WTC11 (cell line): ENCODE results near the gene MRPL55. TPM values are rescaled to one million over a fixed set of nuclear protein-coding genes. Genes with fewer than 3 reads are reported as not detected.
A peak's percentile ranks its signal among the peaks of the same experiment; 100 is the strongest.

Experiments used
- ATAC-seq: fragments of 200-7000 bp; cut with Tn5 transposase; 2 replicates; pipeline ENCODE4 v1.10.0; 2021; ENCODE audit warnings: mild to moderate bottlenecking, moderate library complexity
- CTCF ChIA-PET: fragments of 300-600 bp; sonication (Branson Sonifier 250); formaldehyde crosslinking; loops from one replicate; lab custom pipeline; 2021; ENCODE audit warnings: antibody characterized with exemption; lab: Charles Lee
- POLR2A ChIA-PET: fragments of 350-600 bp; sonication (Branson Sonifier 250); formaldehyde crosslinking; loops from one replicate; lab custom pipeline; 2021; ENCODE audit warnings: antibody characterized with exemption; lab: Charles Lee
- DNase-seq: peaks from one replicate; pipeline ENCODE4 v3.0.0; 2021; ENCODE audit warnings: low spot score
- H3K27ac Mint-ChIP-seq: 2 replicates; pipeline ENCODE4 v1.8.0; 2021; ENCODE audit warnings: mixed read lengths
- H3K27me3 Mint-ChIP-seq: 2 replicates; pipeline ENCODE4 v1.8.0; 2021; ENCODE audit warnings: low read depth, mild to moderate bottlenecking, moderate library complexity, mixed read lengths
- H3K36me3 Mint-ChIP-seq: 2 replicates; pipeline ENCODE4 v1.8.0; 2021; ENCODE audit warnings: mixed read lengths
- H3K4me1 Mint-ChIP-seq: 2 replicates; pipeline ENCODE4 v1.8.0; 2022; ENCODE audit warnings: mixed read lengths
- H3K4me3 Mint-ChIP-seq: 2 replicates; pipeline ENCODE4 v1.8.0; 2021; ENCODE audit warnings: mild to moderate bottlenecking, moderate library complexity, mixed read lengths
- H3K9me3 Mint-ChIP-seq: 2 replicates; pipeline ENCODE4 v1.8.0; 2021; ENCODE audit warnings: mixed read lengths
- AR ChIP-seq: fragments of 250-450 bp; sonication (Bioruptor Pico); IDR thresholded peaks from 2 replicates; pipeline ENCODE4 v1.9.0; 2021; ENCODE audit warnings: mild to moderate bottlenecking
- CREM ChIP-seq: sonication (generic); formaldehyde crosslinking; IDR thresholded peaks from 2 replicates; pipeline ENCODE4 v1.8.1; 2022; ENCODE audit warnings: mild to moderate bottlenecking, missing genetic modification reagents, moderate library complexity
- ETV6 ChIP-seq: sonication (generic); formaldehyde crosslinking; IDR thresholded peaks from 2 replicates; pipeline ENCODE4 v1.8.1; 2022; ENCODE audit warnings: mild to moderate bottlenecking, missing genetic modification reagents
- HMGA2 ChIP-seq: fragments of 250-450 bp; sonication (Bioruptor Pico); IDR thresholded peaks from 2 replicates; pipeline ENCODE4 v1.4.0; 2021; ENCODE audit warnings: mild to moderate bottlenecking, moderate library complexity
- HMGXB4 ChIP-seq: sonication (generic); formaldehyde crosslinking; IDR thresholded peaks from 2 replicates; pipeline ENCODE4 v1.8.1; 2023; ENCODE audit warnings: mild to moderate bottlenecking, moderate library complexity, missing genetic modification reagents
- IRF2 ChIP-seq: sonication (generic); formaldehyde crosslinking; IDR thresholded peaks from 2 replicates; pipeline ENCODE4 v1.8.0; 2022; ENCODE audit warnings: low read depth, missing genetic modification reagents, borderline replicate concordance
- NFE2L1 ChIP-seq: sonication (generic); formaldehyde crosslinking; IDR thresholded peaks from 2 replicates; pipeline ENCODE4 v1.8.1; 2023; ENCODE audit warnings: missing genetic modification reagents
- NFYB ChIP-seq: sonication (generic); formaldehyde crosslinking; conservative IDR thresholded peaks from 2 replicates; pipeline ENCODE4 v1.8.0; 2022; ENCODE audit warnings: low read depth, missing genetic modification reagents
- NR3C1 ChIP-seq: sonication (generic); formaldehyde crosslinking; conservative IDR thresholded peaks from 2 replicates; pipeline ENCODE4 v1.8.1; 2023; ENCODE audit warnings: low read depth, mild to moderate bottlenecking, missing genetic modification reagents
- STAT6 ChIP-seq: sonication (generic); formaldehyde crosslinking; conservative IDR thresholded peaks from 2 replicates; pipeline ENCODE4 v1.8.1; 2023; ENCODE audit warnings: mild to moderate bottlenecking, low read depth, missing genetic modification reagents, moderate library complexity
- TEAD1 ChIP-seq: sonication (generic); formaldehyde crosslinking; IDR thresholded peaks from 2 replicates; pipeline ENCODE4 v1.8.0; 2022; ENCODE audit warnings: mild to moderate bottlenecking, missing genetic modification reagents
- TEAD4 ChIP-seq: sonication (generic); formaldehyde crosslinking; IDR thresholded peaks from 2 replicates; pipeline ENCODE4 v1.8.0; 2022; ENCODE audit warnings: mild to moderate bottlenecking, missing genetic modification reagents
- TP53 ChIP-seq: sonication (generic); formaldehyde crosslinking; IDR thresholded peaks from 2 replicates; pipeline ENCODE4 v1.8.1; 2023; ENCODE audit warnings: mild to moderate bottlenecking, missing genetic modification reagents
- USF1 ChIP-seq: sonication (generic); formaldehyde crosslinking; IDR thresholded peaks from 2 replicates; pipeline ENCODE4 v1.8.0; 2022; ENCODE audit warnings: mild to moderate bottlenecking, missing genetic modification reagents
- ZMAT4 ChIP-seq: fragments of 250-450 bp; sonication (Bioruptor Pico); IDR thresholded peaks from 2 replicates; pipeline ENCODE4 v1.9.0; 2021; ENCODE audit warnings: mild to moderate bottlenecking
- ZNF121 ChIP-seq: sonication (generic); formaldehyde crosslinking; IDR thresholded peaks from 2 replicates; pipeline ENCODE4 v1.8.0; 2023; ENCODE audit warnings: missing genetic modification reagents
- ZNF138 ChIP-seq: sonication (generic); formaldehyde crosslinking; conservative IDR thresholded peaks from 2 replicates; pipeline ENCODE4 v1.8.1; 2022; ENCODE audit warnings: mild to moderate bottlenecking, moderate library complexity, missing genetic modification reagents
- ZNF219 ChIP-seq: sonication (generic); formaldehyde crosslinking; IDR thresholded peaks from 2 replicates; pipeline ENCODE4 v1.8.0; 2023; ENCODE audit warnings: missing genetic modification reagents, mild to moderate bottlenecking, borderline replicate concordance
- ZNF396 ChIP-seq: fragments of 250-450 bp; sonication (Bioruptor Pico); IDR thresholded peaks from 2 replicates; pipeline ENCODE4 v1.8.0; 2021; ENCODE audit warnings: mild to moderate bottlenecking, moderate library complexity, borderline replicate concordance
- ZNF423 ChIP-seq: fragments of 250-450 bp; sonication (Bioruptor Pico); IDR thresholded peaks from 2 replicates; pipeline ENCODE4 v2.1.2; 2022; ENCODE audit warnings: mild to moderate bottlenecking, moderate library complexity
- ZNF512 ChIP-seq: sonication (generic); formaldehyde crosslinking; IDR thresholded peaks from 2 replicates; pipeline ENCODE4 v1.8.1; 2022; ENCODE audit warnings: missing genetic modification reagents, borderline replicate concordance
- ZNF671 ChIP-seq: fragments of 250-450 bp; sonication (Bioruptor Pico); IDR thresholded peaks from 2 replicates; pipeline ENCODE4 v1.8.0; 2021; ENCODE audit warnings: mild to moderate bottlenecking
- total RNA-seq: library from RNA; stranded (reverse); gene quantifications from 3 replicates; pipeline ENCODE4 v1.2.3, GENCODE V29; 2021

The MRPL55 gene
- total RNA-seq, 1 experiment from 2014 or later: 66.9 TPM

GRCh38 chr1:228150461-228151179, 41.5 kb upstream of the MRPL55 start (continued):
- no peak for TF ChIP-seq TEAD4
- no peak for TF ChIP-seq USF1 (CRISPR knock-in tag)
- TF ChIP-seq NFYB (CRISPR knock-in tag): no peak
- TF ChIP-seq CREM (CRISPR knock-in tag): no peak
- TF ChIP-seq ETV6 (CRISPR knock-in tag): no peak
- no peak for TF ChIP-seq ZMAT4

GRCh38 chr1:228150120-228150460, 41.0 kb upstream of the MRPL55 start:
- peak; percentile 9 for DNase-seq
- Mint-ChIP-seq H3K27ac (no peak overlapping the region), H3K4me1 (0 out of 2 replicates have a peak, but pooled peaks cover 2% of the 10 kb centered on the region), H3K36me3 (no peaks in the 10 kb centered on the region), H3K4me3 (no peak overlapping the region), H3K27me3 (no peaks in the 10 kb centered on the region), H3K9me3 (no peaks in the 10 kb centered on the region)
- ChIA-PET POLR2A (no interaction called here), CTCF (interaction anchor here (1.0 to 2.4 kb wide), 3 partner anchors 10 to 19 kb away, joined by 3 to 11 read pairs (median 3); partner anchors contain the start of gene GUK1)
- no peak for ATAC-seq
- TF ChIP-seq ZNF219 (CRISPR knock-in tag): no peak
- TF ChIP-seq HMGXB4 (CRISPR knock-in tag): no peak
- no peak for TF ChIP-seq TP53 (CRISPR knock-in tag)
- no peak for TF ChIP-seq CREM (CRISPR knock-in tag)
- TF ChIP-seq ZNF396 (CRISPR knock-in tag): no peak
- TF ChIP-seq ZNF138 (CRISPR knock-in tag): no peak
- no peak for TF ChIP-seq ZMAT4
- no peak for TF ChIP-seq ZNF512 (CRISPR knock-in tag)
- TF ChIP-seq TEAD1 (CRISPR knock-in tag): no peak
- no peak for TF ChIP-seq HMGA2 (CRISPR knock-in tag)
- TF ChIP-seq IRF2: no peak
- no peak for TF ChIP-seq ZNF423 (CRISPR knock-in tag)

GRCh38 chr1:228149406-228150119, 40.5 kb upstream of the MRPL55 start, which contains the start of gene GJC2:
Gene GJC2, plus strand, starts transcription at chr1:228149930. Its CDS starts 7,829 bp downstream, at chr1:228157759.
- Mint-ChIP-seq H3K27me3 (no peaks in the 10 kb centered on the region), H3K4me1 (0 out of 2 replicates have a peak, but pooled peaks cover 2% of the 10 kb centered on the region), H3K27ac (no peak within 1 kb of the TSS), H3K4me3 (no peak within 1 kb of the TSS), H3K9me3 (no peaks in the 10 kb centered on the region), H3K36me3 (no peaks in the 10 kb centered on the region)
- ChIA-PET POLR2A (no interaction called here), CTCF (interaction anchor here (0.9 to 2.4 kb wide), 5 partner anchors 9 to 18 kb away, joined by 3 to 11 read pairs (median 3); partner anchors contain the start of gene GUK1)
- DNase-seq (peak; percentile 38), ATAC-seq (peak; percentile 72)
- no peak for TF ChIP-seq STAT6 (CRISPR knock-in tag)
- no peak for TF ChIP-seq ZNF671
- TF ChIP-seq ZNF121 (CRISPR knock-in tag): no peak
- no peak for TF ChIP-seq AR (CRISPR knock-in tag)
- TF ChIP-seq NFE2L1 (CRISPR knock-in tag): no peak
- no peak for TF ChIP-seq NR3C1 (CRISPR knock-in tag)
